Thyroid gland (tissue), 4 donors: ENCODE results near the gene SYNC.

ENCODE experiments used
- CTCF ChIP-seq, 6 experiments: fragments of 200-600 bp in 3 of 6; fragments of 450-650 bp in 3 of 6; sonication (generic) in 3 of 6; IDR thresholded peaks; one replicate each; pipeline ENCODE4 v1.5.1; 2016 to 2019; ENCODE audit warnings: antibody characterized with exemption in 6 of 6, mild to moderate bottlenecking in 2 of 6, inconsistent platforms in 1 of 6, moderate library complexity in 1 of 6
- POLR2A ChIP-seq, 2 donors: fragments of 450-650 bp; IDR thresholded peaks; one replicate each; pipeline ENCODE4 v1.6.1; 2017; ENCODE audit warnings: antibody characterized with exemption in 2 of 2, mild to moderate bottlenecking in 2 of 2, moderate library complexity in 1 of 2

- TF ChIP-seq CTCF (IDR thresholded peaks at IDR 0.05) (no peak), POLR2A (IDR thresholded peaks at IDR 0.05) (no peak)
Observed at GRCh38 chr1:32701421-32701911, 1.1 kb downstream of the SYNC start.
